GF-D8 (cell line): ENCODE data around the gene CTCF.

Source experiments
- DNase-seq: peaks from one replicate; lab custom pipeline; 2025; lab: John Stamatoyannopoulos, UW

Gene CTCF

DNA sequence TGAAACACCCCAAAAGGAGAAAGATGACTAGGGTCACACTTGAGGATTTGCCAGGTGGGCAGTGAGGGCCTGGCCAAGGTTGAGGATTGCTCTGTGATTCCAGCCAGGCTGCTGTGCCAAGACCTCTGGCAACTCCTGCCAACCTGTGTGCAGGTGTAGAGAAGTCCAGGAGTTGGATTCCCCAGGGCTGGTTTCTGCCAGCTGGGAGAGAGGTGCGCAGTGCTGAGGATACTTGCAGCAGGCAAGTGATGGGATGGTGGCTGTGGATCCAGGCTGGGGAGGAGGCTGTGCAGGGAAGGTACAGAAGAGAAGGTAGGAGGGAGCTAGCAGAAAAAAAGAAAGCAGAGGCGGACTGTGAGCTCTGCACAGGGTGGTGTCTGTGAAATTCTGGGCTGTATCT, 27.1 kb upstream of the CTCF start:
- no peak for DNase-seq

DNA sequence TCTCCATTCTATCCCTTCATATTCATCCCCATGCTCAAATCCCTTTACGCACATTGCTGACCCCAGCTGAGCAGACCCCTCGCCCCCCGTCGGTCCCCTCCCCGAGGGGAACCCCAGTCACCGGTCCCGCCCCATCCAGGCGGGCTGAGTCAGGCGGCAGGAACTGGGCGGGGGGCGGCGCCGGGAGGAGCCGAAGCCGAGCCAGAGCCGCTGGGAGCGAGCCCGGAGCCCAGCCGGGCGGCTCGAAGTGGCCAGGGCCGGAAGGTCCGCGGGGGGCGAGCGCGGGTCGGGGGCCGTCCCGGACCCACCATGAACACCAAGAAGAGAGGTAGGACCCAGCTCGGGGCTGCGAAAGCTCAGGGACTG, 25.1 kb upstream of the CTCF start:
- no peak for DNase-seq

DNA sequence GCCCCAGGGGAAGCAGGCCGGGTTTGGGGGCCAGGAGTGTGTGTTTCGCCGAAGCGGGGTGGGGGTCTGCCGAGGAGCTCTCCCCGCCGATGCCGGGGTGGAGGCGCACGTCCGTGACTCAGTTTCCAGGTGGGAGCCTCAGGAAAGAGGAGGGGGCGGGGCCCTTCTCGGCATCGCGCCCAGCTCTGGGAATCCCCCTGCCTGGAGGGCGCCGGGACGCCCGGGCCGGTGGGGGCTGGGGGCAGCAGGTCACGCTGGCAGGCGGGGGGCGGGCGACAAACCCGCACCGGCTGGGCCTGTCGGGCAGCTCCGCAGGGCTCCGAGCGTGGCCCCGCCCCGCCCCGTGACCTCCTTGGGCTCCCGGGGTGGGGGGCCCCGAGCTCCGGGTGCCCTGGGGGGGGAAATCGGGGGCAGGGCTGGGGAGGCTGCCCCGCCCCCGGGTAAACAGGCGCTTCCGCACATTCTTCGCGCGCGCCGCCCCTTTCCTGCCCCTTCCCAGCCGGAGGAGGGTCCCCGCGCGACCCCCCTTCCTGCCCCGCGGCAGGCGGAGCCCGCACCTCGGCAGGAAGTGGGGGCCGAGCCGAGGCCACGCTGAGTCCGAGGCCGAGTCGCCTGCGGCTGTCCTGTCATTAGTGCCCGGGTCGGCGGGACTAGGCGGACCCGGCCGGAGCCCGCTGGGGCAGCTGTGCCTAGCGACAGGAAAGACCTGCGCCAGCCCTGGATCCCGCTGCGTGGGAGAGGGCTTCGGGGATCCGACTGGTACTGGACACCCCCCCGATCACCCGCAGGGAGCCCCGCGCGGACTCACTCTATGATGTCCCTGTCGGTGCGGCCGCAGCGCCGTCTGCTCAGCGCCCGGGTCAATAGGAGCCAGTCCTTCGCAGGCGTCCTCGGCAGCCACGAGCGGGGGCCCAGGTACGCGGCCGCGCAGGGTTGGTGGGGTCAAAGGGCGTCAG, 24.4 kb upstream of the CTCF start:
- no peak for DNase-seq

- no peak for DNase-seq
Observed at GRCh38 chr16:67538666-67539101, 23.6 kb upstream of the CTCF start.

DNA sequence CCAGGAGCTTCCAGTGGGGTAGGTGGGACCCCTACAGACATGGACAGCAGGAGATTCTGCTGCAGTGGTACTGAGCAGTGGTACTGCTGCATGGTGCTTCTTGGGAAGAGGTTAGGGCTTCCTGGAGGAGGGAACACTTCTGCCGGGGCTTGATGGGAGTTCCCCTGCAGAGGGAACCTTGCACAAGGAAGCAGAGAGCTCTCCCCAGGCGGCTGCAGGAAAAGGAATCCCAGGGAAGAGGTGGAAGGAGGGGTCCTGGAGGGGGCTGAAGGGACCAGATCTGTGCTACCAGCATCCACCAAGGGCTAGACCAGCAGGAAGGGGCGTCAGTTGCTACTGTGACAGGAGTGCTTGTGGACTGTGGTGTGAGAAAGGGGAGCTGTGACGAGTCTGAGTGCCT, 23.1 kb upstream of the CTCF start:
- no peak for DNase-seq

DNA sequence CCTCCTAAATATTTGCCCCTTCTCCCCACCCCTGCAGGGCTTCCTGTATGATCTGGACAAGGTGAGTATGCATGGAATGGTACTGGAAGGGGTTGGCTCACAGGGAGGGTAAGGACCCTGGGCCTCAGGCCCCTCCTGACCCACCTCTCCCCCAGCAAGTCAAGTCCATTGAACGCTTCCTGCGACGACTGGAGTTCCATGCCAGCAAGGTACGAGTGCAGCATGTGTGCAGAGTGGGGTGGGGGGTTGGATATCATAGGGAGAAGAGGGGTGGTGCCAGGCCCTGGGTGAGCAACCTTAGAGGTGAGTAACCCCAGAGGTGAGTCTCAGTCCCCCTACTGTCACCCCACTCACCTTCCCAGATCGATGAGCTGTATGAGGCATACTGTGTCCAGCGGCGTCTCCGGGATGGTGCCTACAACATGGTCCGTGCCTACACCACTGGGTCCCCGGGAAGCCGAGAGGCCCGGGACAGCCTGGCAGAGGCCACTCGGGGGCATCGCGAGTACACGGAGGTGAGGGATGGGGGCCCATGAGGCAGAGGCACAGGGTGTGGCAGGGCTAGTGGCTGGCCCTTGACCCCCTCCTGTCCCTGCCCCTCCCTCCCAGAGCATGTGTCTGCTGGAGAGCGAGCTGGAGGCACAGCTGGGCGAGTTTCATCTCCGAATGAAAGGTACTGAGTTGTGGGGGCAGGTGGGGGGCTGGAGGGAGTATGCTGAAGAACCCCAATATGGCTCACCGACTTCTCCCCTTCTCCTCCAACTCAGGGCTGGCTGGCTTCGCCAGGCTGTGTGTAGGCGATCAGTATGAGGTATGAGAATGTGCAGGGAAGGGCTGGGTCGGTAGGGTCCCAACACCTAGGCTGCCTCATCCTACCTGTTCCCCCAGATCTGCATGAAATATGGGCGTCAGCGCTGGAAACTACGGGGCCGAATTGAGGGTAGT, 22.4 kb upstream of the CTCF start:
- DNase-seq = no peak

DNA sequence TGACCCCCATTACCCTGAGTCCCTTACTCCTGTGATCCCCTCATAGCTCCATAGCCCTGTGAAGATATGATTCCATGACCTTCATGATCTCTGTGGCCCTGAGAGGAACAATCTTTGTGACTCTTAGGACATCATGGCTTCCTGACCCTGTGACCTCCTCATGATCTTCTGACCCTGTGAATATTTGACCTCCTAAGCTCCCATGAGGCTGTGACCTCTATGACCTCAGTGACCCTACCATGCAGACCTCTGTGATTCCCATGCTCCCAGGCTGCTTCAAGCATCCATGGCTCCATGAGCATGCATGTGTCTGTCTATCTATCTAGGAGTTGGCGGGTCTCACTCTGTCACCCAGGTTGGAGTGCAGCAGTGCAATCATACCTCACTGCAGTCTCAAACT, 21.6 kb upstream of the CTCF start:
- DNase-seq = no peak

- no peak for DNase-seq
Observed at GRCh38 chr16:67541391-67542263, 20.7 kb upstream of the CTCF start.

GRCh38 chr16:67542464-67542863, 19.9 kb upstream of the CTCF start:
- DNase-seq = no peak

- DNase-seq = no peak
Observed at GRCh38 chr16:67543036-67543435, 19.3 kb upstream of the CTCF start.

GRCh38 chr16:67543582-67543981, 18.7 kb upstream of the CTCF start:
- no peak for DNase-seq

DNA sequence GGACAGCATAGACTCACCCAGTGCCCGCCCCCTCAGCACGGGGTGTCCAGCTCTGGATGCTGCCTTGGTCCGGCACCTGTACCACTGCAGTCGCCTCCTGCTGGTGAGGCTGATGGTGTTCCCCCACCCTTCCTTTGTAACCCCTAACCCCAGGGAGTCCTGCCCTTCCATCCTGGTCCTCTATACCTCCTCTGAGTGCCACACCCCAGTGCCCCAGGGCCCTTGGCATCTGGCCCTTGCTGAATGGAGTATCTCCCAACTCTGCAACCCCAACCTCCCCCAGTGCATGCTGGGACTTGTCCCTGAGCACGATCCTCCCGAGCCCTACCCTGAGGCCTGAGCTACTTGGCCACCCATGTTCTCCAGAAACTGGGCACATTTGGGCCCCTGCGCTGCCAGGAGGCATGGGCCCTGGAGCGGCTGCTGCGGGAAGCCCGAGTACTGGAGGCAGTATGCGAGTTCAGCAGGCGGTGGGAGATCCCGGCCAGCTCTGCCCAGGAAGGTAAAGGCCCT, 17.9 kb upstream of the CTCF start:
- no peak for DNase-seq

GRCh38 chr16:67544844-67545664, 17.3 kb upstream of the CTCF start:
- DNase-seq = no peak

DNA sequence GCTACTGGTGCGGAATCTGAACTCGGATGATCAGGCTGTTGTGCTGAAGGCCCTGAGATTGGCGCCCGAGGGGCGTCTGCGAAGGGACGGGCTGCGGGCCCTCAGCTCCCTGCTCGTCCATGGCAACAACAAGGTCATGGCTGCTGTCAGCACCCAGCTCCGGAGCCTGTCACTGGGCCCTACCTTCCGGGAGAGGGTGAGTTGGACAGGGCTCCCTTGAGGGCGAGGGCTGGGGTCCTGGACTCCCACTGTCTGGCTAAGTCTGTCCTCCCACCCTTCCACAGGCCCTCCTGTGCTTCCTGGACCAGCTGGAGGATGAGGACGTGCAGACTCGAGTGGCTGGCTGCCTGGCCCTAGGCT, 16.7 kb upstream of the CTCF start:
- DNase-seq = no peak

DNA sequence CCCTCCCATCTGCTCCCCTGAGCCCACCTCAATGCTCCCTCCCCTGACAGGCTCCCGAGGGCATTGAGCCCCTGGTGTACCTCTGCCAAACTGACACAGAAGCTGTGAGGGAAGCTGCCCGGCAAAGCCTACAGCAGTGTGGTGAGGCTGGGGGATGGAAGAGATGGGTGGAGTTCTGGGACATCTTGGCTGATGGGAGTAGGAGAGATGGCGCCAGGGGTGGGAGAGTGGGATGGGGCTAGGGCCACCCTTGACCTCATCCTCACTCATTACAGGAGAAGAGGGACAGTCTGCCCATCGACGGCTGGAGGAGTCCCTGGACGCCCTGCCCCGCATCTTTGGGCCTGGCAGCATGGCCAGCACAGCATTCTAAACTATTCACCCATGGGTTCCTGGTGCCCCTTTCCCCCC, 16.2 kb upstream of the CTCF start:
- no peak for DNase-seq

GRCh38 chr16:67546761-67547422, 15.4 kb upstream of the CTCF start:
- DNase-seq = peak; percentile 54

DNA sequence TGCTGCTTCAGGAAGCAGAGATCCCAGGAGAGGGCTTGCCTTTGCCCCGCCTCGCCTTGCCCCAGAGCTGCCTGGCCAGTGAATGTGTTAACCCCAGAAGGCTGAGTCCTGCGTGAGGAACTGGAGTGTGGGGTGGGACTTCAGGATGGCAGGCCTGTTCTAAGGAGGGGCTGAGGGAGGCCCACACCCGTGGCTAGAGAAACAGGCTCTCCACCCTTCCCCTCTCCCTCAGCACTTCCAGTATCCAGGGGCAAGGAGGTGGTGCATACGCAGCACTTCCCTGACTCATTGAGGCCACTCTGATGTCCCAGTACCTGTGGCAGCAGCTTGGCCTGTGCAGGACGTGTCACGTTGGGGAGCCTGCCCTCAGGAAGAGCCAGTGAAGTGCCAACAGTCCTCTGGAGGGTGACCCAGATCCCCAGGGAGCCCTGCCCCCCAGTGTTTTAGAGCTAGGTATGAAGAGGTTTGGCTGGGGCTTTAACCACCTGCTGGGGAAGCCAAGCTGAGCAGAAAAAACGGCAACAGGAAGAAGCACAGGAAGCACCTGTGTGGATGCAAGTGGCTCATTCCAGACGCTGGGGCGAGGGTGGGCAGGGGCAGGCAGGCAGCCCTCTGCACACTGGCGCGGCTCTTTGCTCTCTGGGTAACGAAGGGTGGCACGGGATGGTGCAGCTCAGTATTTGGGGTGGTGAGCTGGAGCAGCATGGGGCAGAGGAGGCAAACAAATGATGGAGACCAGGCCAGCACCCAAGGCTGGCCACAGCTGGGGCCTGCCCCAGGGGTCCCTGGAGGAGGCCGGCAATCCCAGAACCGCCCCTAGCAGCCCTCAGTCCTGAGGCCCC, 14.7 kb upstream of the CTCF start:
- DNase-seq = peak; percentile 90

GRCh38 chr16:67548265-67549126, 13.8 kb upstream of the CTCF start:
- DNase-seq = peak; percentile 76
